Type B pancreatic cell (in vitro differentiated cells): Measurements from ENCODE around the gene ZNF428. TPM values are rescaled to one million over a fixed set of nuclear protein-coding genes. Genes with fewer than 3 reads are reported as not detected.
"Not testable (repeated sequence)": the region's sequence is repeated elsewhere in the genome, so short reads cannot be mapped to it uniquely, and the experiment has no call there.

Experiments
- DNase-seq: peaks from one replicate; pipeline ENCODE4 v3.0.0; 2021; ENCODE audit warnings: mixed read lengths; ENCODE audit not compliant: unreplicated experiment; ENCODE audit errors: extremely low spot score
- H3K27ac Mint-ChIP-seq: 2 replicates; pipeline ENCODE4 v1.8.0; 2021; ENCODE audit warnings: mild to moderate bottlenecking, mixed read lengths
- H3K27me3 Mint-ChIP-seq: 2 replicates; pipeline ENCODE4 v1.8.0; 2021; ENCODE audit warnings: mixed read lengths
- H3K36me3 Mint-ChIP-seq: 2 replicates; pipeline ENCODE4 v1.8.0; 2021; ENCODE audit warnings: mixed read lengths
- H3K4me1 Mint-ChIP-seq: one replicate; pipeline ENCODE4 v1.8.0; 2021; ENCODE audit warnings: mixed read lengths; ENCODE audit not compliant: unreplicated experiment
- H3K4me3 Mint-ChIP-seq: 2 replicates; pipeline ENCODE4 v1.8.0; 2021; ENCODE audit warnings: mild to moderate bottlenecking, mixed read lengths
- H3K9me3 Mint-ChIP-seq: 2 replicates; pipeline ENCODE4 v1.8.0; 2021; ENCODE audit warnings: mixed read lengths
- CTCF ChIP-seq: fragments of 200-600 bp; sonication (generic); conservative IDR thresholded peaks from 2 replicates; pipeline ENCODE4 v1.5.0; 2021; ENCODE audit warnings: antibody characterized with exemption, mild to moderate bottlenecking
- total RNA-seq: library from RNA; stranded (reverse); gene quantifications from 2 replicates; pipeline ENCODE4 v1.2.1, GENCODE V29; 2021; ENCODE audit warnings: low replicate concordance

ZNF428 gene
- total RNA-seq, 1 donor from 2014 or later, result 76.9 TPM

- no peak for DNase-seq
- Mint-ChIP-seq H3K4me3 (no peak overlapping the region), H3K27ac (no peak overlapping the region), H3K27me3 (no peaks in the 10 kb centered on the region), H3K36me3 (peaks cover 17% of the 10 kb centered on the region), H3K9me3 (no peaks in the 10 kb centered on the region), H3K4me1 (peaks cover 12% of the 10 kb centered on the region)
- TF ChIP-seq CTCF, result no peak
Measured at GRCh38 chr19:43607238-43608205, 11.9 kb downstream of the ZNF428 start.

GRCh38 chr19:43606569-43607229 lies 12.7 kb downstream of the ZNF428 start:
- Mint-ChIP-seq H3K9me3 (no peaks in the 10 kb centered on the region), H3K4me3 (no peak overlapping the region), H3K36me3 (peaks cover 10% of the 10 kb centered on the region), H3K4me1 (peaks cover 9% of the 10 kb centered on the region), H3K27ac (no peak overlapping the region), H3K27me3 (no peaks in the 10 kb centered on the region)
- no peak for TF ChIP-seq CTCF
- DNase-seq, result no peak

- H3K27ac Mint-ChIP-seq, result no peak overlapping the region
- no peak for DNase-seq
- peaks cover 9% of the 10 kb centered on the region for H3K36me3 Mint-ChIP-seq
Measured at GRCh38 chr19:43605875-43606568, 13.4 kb downstream of the ZNF428 start.

GRCh38 chr19:43600326-43600725 lies 19.1 kb downstream of the ZNF428 start:
- peaks cover 18% of the 10 kb centered on the region for H3K4me1 Mint-ChIP-seq
- H3K9me3 Mint-ChIP-seq, H3K4me3 Mint-ChIP-seq, H3K27ac Mint-ChIP-seq, H3K36me3 Mint-ChIP-seq, DNase-seq, H3K27me3 Mint-ChIP-seq: not testable (repeated sequence)

More at GRCh38 chr19:43605875-43606568, 13.4 kb downstream of the ZNF428 start:
- TF ChIP-seq CTCF, result no peak
- no peaks in the 10 kb centered on the region for H3K9me3 Mint-ChIP-seq
- H3K27me3 Mint-ChIP-seq, result no peaks in the 10 kb centered on the region
- H3K4me3 Mint-ChIP-seq, result no peak overlapping the region
- H3K4me1 Mint-ChIP-seq, result peaks cover 6% of the 10 kb centered on the region

GRCh38 chr19:43599635-43600295 lies 19.7 kb downstream of the ZNF428 start:
- DNase-seq, result no peak
- no peak overlapping the region for H3K4me3 Mint-ChIP-seq
- peaks cover 2% of the 10 kb centered on the region for H3K27me3 Mint-ChIP-seq
- no peak for TF ChIP-seq CTCF
- H3K9me3 Mint-ChIP-seq, result no peaks in the 10 kb centered on the region
- H3K36me3 Mint-ChIP-seq, result peaks cover 3% of the 10 kb centered on the region
- H3K27ac Mint-ChIP-seq, result no peak overlapping the region
- peaks cover 18% of the 10 kb centered on the region for H3K4me1 Mint-ChIP-seq
